Suprapubic skin (tissue), 4 donors: Measurements from ENCODE around the gene HOXB6.

ENCODE experiments used
- EP300 ChIP-seq: sonication (generic); formaldehyde crosslinking; IDR thresholded peaks from one replicate; pipeline ENCODE4 v1.6.1; 2017; ENCODE audit warnings: antibody characterized with exemption
- POLR2A ChIP-seq, 2 donors: fragments of 450-650 bp; IDR thresholded peaks; one replicate each; pipeline ENCODE4 v1.6.1; 2017; ENCODE audit warnings: antibody characterized with exemption in 2 of 2, mild to moderate bottlenecking in 2 of 2, moderate library complexity in 2 of 2
- POLR2AphosphoS5 ChIP-seq, 3 donors: sonication (generic); formaldehyde crosslinking; IDR thresholded peaks; one replicate each; pipeline ENCODE4 v1.6.1; 2017; ENCODE audit warnings: antibody characterized with exemption in 3 of 3
- TF ChIP-seq, protein P1 (sequence below), 2 donors: fragments of 200-600 bp in 1 of 2; fragments of 450-650 bp in 1 of 2; sonication (generic) in 1 of 2; IDR thresholded peaks; one replicate each; pipeline ENCODE4 v1.5.1; 2016 to 2019; ENCODE audit warnings: antibody characterized with exemption in 2 of 2, mild to moderate bottlenecking in 1 of 2, moderate library complexity in 1 of 2

DNA sequence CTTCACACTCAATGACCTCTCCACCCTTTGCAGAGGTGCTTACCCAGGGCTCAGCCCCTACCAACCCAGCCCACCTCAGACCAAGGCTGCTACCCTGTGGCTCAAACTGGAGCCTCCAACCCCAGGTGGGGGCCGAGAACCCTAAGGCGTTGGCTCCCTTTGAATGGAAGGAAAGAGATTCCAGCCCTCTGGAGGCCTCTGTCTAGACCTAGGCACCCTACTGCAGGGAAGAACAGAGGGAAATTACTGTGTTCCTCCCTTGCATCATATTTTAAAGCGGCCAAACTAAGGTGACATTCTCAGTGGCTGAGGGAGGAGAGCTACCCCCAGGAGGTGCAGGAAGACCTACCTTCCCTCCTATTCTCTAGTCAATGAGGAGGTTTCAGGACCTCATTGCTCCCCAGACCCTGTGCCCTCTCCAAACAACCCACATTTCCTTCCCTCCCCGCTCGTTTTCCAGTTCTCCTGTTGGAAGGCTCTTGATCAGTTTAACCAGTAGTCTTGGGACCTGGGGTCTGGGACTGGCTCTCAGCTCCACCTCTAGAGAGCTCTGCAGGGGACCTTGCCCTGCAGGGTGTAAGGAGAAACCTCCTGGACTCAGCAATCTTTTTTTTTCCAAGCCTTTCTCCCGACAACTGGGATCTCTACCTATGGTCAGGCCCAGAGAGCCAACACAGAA lies 15.8 kb upstream of the HOXB6 start:
- TF ChIP-seq, protein P1, sequence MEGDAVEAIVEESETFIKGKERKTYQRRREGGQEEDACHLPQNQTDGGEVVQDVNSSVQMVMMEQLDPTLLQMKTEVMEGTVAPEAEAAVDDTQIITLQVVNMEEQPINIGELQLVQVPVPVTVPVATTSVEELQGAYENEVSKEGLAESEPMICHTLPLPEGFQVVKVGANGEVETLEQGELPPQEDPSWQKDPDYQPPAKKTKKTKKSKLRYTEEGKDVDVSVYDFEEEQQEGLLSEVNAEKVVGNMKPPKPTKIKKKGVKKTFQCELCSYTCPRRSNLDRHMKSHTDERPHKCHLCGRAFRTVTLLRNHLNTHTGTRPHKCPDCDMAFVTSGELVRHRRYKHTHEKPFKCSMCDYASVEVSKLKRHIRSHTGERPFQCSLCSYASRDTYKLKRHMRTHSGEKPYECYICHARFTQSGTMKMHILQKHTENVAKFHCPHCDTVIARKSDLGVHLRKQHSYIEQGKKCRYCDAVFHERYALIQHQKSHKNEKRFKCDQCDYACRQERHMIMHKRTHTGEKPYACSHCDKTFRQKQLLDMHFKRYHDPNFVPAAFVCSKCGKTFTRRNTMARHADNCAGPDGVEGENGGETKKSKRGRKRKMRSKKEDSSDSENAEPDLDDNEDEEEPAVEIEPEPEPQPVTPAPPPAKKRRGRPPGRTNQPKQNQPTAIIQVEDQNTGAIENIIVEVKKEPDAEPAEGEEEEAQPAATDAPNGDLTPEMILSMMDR (IDR thresholded peaks at IDR 0.05): no peak
- TF ChIP-seq POLR2A (IDR thresholded peaks at IDR 0.05) (no peak), EP300 (no peak), POLR2AphosphoS5 (IDR thresholded peaks at IDR 0.05) (no peak)
